Activated T-cell treated with anti-CD3 and anti-CD28 coated beads, Interleukin-2, amount 50 U/mL, for 48 hours (primary cell): ENCODE data around the gene PITRM1.

ENCODE experiments used
- DNase-seq, 2 experiments: peaks; one replicate each; pipeline ENCODE4 v3.0.0-alpha.2; 2020

PITRM1 gene

DNA sequence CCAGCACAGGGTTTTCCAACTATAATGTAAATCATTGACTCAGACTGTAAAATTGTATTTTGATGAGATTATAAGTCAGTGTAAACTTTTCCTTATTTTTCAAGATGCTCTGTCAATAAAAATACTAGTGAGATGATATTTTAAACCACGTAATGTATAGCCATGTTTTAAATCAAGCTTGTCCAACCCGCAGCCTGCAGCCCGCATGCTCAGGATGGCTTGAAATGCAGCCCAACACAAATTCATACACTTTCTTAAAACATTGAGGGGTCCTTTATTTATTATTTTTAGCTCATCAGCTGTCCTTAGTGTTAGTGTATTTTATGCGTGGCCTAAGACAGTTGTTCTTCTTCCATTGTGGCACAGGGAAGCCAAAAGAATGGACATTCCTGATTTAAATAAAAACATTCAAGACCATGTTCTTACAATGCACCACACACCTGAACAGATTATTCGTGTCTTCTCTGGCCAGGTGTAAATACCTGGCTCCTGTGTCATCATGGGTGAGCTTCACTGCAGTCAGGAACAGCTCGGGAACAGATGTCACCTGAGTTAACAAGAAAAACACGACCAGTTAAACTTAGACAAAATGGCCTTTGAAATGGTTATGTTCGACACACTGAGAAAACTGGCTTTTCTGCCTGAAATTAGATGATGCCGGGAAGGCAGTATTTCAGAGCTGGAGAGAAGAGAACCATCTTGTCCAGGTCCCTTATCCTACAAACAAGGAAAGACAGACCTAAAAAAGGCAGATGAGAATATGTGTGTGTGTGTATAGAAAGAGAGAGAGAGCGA is 5.9 kb downstream of the PITRM1 start:
- DNase-seq, result no peak

GRCh38 chr10:3165196-3165595 is 7.4 kb downstream of the PITRM1 start:
- DNase-seq, result no peak

GRCh38 chr10:3163879-3164278 is 8.7 kb downstream of the PITRM1 start:
- DNase-seq, result no peak

DNA sequence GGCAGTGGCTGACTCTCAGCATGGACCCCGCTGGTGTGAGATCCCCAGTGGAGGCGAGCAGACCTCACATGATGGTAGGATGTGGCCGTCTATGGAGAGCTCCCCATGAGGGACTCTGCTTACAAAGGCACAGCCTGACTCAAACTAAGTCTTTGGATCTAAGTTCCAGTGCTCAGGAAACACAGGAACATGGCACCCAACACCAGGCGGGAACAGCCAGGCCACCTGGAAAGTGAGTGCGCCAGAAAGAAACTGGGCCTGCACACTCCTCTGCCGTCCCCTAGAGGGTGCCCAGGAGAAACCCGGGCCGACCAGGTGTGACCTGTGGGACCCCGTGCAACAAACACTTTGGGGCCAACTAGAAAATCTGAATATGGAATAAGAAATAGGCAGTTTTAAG is 10.0 kb downstream of the PITRM1 start:
- no peak for DNase-seq

DNA sequence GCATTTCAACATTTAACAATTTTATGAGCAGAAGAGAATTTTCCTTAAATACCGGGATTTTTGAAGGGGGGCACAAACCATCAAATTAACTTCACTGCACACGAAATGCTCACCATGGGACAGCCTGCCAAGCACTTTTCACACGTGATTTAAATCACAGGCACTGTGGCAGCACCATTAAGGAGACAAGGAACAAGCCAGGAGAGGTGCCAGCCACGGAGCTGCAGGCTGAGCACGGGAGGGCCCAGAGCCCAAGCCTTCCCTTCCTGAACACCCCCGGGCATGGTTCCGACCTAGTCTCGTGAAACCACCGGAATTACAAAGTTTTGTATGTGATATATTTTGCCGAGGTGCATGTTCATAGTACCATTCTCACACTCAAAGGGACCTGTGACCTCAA is 13.4 kb downstream of the PITRM1 start:
- no peak for DNase-seq

GRCh38 chr10:3154666-3155065 is 17.9 kb downstream of the PITRM1 start:
- DNase-seq, result no peak

- no peak for DNase-seq
These were observed 20.0 kb downstream of the PITRM1 start for GRCh38 chr10:3152566-3152935.

GRCh38 chr10:3151889-3152565 is 20.6 kb downstream of the PITRM1 start:
- DNase-seq, result no peak

GRCh38 chr10:3150961-3151360 is 21.6 kb downstream of the PITRM1 start:
- no peak for DNase-seq

DNA sequence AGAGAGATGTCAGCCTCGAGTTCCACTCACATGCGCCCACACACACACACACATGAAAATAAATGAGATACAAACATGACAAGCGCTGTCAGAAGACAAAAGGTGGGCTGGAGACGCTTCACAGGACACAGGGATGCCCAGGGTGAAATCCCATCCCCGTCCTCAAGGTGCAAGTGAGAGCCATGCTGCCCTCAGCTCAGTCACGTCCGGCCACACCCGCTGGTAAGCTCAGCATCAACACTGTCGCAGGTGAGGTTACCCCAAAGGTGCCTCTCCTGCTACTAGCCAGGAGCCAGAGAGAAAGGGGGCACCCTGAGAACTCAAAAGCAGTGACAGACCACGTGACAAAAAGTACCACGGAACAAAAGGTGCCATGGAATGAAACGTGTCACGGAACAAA is 22.2 kb downstream of the PITRM1 start:
- DNase-seq, result no peak

DNA sequence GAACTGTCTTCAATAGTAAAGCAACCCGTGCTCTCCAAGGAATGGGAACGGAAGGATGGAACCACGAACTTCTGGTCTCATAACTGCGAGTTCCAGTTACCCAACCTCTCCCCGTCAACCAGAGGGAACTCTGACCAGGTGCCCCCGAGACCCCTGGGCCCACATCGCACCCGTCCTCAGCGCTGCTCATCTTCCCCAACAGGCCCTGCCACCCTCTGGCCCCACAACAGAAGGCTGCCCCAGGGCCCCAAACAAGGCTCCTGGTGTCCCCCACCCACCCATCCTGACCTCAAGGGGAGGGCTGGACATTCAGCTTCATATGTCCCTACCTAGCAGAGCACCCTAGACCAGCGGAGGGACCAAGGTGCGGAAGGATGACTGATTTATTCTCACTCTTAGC is 22.7 kb downstream of the PITRM1 start:
- DNase-seq, result no peak

- DNase-seq, result no peak
These were observed 23.6 kb downstream of the PITRM1 start for GRCh38 chr10:3148994-3149393.

- no peak for DNase-seq
These were observed 24.5 kb downstream of the PITRM1 start for GRCh38 chr10:3148041-3148440.

DNA sequence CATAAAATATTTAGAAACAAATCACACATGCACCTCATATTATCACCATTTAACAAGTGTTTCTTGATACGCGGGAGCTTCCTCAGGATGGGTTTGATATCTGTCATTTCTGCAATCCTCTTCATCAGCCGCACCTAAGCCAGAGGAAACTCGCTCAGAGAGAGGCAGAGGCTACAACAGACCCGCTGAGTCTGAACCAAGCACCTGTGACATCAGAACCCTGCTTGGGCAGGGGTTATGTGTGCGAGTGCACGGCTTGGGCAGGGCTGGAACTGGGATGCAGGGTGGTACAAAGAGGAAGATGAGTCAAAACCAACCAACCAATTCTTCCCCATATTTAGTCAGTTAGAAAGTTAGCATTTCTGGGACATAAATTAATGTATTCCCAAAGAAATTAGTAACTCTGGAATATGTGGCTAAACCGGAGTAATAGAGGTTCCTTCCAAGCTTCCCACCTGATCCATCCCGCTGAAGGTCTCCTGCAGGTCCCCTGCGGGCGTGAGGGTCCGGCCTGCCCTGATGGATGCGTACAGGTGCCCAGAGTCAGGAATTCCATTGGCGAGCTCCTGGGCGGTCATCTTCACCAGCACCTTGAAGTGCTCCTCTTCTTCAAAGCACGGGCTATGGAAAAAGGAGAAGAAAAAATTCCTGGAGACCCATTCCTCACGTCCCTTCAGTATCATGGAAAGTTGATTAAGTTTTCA is 25.3 kb downstream of the PITRM1 start:
- DNase-seq, result no peak

DNA sequence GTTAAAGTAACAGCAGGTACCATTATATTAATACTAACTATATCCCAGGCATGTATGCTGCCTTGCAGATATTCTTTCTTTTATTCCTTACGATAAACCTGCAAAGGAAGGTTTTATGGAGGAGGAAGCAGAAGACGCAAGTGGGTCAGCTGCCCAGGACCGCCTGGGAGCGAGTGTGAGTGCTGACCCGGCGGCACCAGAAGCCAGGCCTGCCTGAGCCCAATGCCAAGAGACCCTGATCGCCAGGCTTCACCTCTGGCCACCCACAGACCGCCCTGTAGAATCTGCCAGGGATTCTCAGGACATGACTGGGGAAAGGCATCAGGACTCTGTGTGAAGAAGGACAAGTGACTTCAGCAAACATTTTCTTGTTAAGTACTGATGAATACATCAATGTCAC is 26.3 kb downstream of the PITRM1 start:
- DNase-seq, result no peak

DNA sequence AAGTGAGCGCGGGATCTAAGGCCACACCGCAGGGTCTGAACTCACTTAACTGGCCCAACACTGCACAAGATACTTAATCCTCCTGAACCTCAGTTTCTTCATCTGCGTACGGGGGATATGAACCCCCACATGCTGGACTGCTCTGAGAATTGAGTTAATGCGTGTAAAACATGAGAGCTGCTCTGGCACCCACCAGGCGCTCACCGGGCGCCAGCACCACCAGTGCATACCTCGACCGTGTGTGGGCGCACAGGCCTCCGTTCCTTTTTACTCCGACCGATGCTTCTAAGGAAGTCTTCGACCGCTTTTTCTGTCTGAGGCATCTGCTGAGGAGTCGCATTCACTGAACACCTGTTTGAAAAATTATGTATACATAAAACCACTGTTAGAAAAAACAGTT is 27.2 kb downstream of the PITRM1 start:
- no peak for DNase-seq

GRCh38 chr10:3143791-3144434 is 28.7 kb downstream of the PITRM1 start:
- DNase-seq, result no peak

- DNase-seq, result no peak
These were observed 29.2 kb downstream of the PITRM1 start for GRCh38 chr10:3143366-3143765.

GRCh38 chr10:3142146-3142875 is 30.3 kb downstream of the PITRM1 start:
- no peak for DNase-seq

DNA sequence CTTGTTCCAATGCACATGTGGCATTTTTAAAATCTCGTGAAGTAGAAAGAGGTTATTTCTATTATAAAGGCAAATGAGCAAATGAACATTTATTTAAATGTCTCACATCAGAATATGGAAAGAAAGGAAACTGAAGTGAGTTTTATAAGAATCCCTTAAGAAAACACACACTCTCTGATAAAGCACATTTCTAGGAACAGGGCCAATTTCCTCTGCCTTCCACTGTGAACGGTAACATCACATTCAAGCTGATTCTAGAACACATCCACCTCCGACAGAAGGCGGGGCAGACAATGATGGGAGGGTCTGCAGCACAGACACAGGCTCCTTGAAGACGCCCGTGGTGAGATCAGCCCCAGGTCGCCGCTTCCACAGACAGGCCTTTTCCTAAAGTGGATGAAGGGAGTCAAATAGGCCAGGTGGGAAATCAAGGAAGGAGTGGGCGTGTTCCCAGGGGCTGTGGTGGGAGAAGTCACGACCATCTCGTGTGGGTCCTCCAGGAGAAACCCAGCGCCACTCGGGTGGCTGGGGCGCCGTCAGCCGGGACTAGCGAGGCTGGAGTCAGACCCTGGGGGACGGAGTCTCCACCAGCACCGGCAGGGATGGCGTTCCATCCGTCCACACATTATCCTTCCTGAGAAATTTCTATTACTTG is 31.1 kb downstream of the PITRM1 start:
- DNase-seq, result no peak

DNA sequence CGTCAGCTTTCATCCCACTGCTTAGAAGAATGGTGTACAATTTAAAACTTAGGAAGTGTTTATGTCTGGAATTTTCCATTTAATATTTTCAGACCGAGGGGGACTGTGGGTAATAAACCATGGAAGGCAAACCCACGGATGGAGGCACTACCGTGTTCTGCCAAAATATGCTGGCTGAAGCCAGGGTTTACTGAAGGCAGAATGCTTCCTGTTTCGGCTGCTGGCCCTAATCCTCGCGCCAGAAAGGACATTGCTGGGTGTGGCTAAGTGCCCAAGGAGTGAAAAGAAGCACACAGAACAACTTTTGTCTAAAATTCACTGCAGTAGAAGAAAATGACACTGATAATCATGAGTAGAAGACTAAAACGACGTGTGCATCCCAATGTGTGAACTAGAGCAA is 32.3 kb downstream of the PITRM1 start:
- no peak for DNase-seq

- DNase-seq, result no peak
These were observed 33.2 kb downstream of the PITRM1 start for GRCh38 chr10:3139216-3139910.
